SK-N-MC (cell line): ENCODE measurements around the gene MTG1.

Experiments used
- DNase-seq: peaks from one replicate; pipeline ENCODE4 v3.0.0-alpha.2; 2011; ENCODE audit warnings: low read depth, low spot score
- H3K27ac ChIP-seq: fragments of 200-600 bp; sonication (generic); 2 replicates; pipeline ENCODE4 v1.5.1; 2016; ENCODE audit warnings: mixed run types
- H3K36me3 ChIP-seq: fragments of 200-600 bp; sonication (generic); 2 replicates; pipeline ENCODE4 v1.6.1; 2017; ENCODE audit warnings: antibody characterized with exemption, low read length, mixed read lengths; ENCODE audit not compliant: insufficient read depth
- H3K4me3 ChIP-seq: fragments of 200-600 bp; sonication (generic); 2 replicates; pipeline ENCODE4 v1.5.1; 2016
- H3K9ac ChIP-seq: fragments of 200-600 bp; sonication (generic); 2 replicates; pipeline ENCODE4 v1.8.0; 2017; ENCODE audit warnings: mixed run types, mixed read lengths; ENCODE audit not compliant: insufficient read length
- H3K9me3 ChIP-seq: fragments of 200-600 bp; sonication (generic); 2 replicates; pipeline ENCODE4 v1.6.1; 2017; ENCODE audit warnings: low read depth, mild to moderate bottlenecking, antibody characterized with exemption, low read length, moderate library complexity, mixed read lengths
- EZH2 ChIP-seq: fragments of 200-600 bp; sonication (generic); IDR thresholded peaks from one replicate; pipeline ENCODE4 v1.6.1; 2017; ENCODE audit warnings: antibody characterized with exemption
- FOXP2 ChIP-seq: optimal IDR thresholded peaks from 2 replicates; pipeline ENCODE3; 2011; ENCODE audit warnings: mild to moderate bottlenecking, moderate library complexity; ENCODE audit not compliant: insufficient read depth; ENCODE audit errors: extremely low read length, control extremely low read depth
- POLR2AphosphoS5 ChIP-seq: IDR thresholded peaks from 2 replicates; pipeline ENCODE4 v1.6.1; 2012; ENCODE audit warnings: mild to moderate bottlenecking, low read depth, low read length, borderline replicate concordance

Gene MTG1

GRCh38 chr10:133357285-133358161 is 36.4 kb upstream of the MTG1 start, which contains the start of gene FUOM:
Gene FUOM (minus strand): TSS chr10:133358019. CDS start chr10:133358007, 12 bp downstream.
- no peaks in the 10 kb centered on the region for H3K9me3 ChIP-seq
- H3K4me3 ChIP-seq = peak within 1 kb of the TSS; percentile 80
- H3K27ac ChIP-seq = no peak within 1 kb of the TSS
- no peak for DNase-seq
- no peaks in the 10 kb centered on the region for H3K36me3 ChIP-seq
- TF ChIP-seq FOXP2 (no peak), EZH2 (no peak), POLR2AphosphoS5 (peak; percentile 53; the same call in 1 of the 2 replicates)
- H3K9ac ChIP-seq = peak within 1 kb of the TSS; percentile 76

- TF ChIP-seq EZH2 (no peak), POLR2AphosphoS5 (no peak), FOXP2 (no peak)
- Histone ChIP-seq H3K27ac (no peak overlapping the region), H3K36me3 (no peaks in the 10 kb centered on the region; the same call in 1 of the 2 replicates), H3K9ac (no peak overlapping the region), H3K4me3 (no peak overlapping the region), H3K9me3 (no peaks in the 10 kb centered on the region)
- DNase-seq = no peak
Measured at GRCh38 chr10:133358162-133358924, 35.6 kb upstream of the MTG1 start.

GRCh38 chr10:133358925-133359310 is 35.0 kb upstream of the MTG1 start:
- Histone ChIP-seq H3K4me3 (no peak overlapping the region), H3K36me3 (no peaks in the 10 kb centered on the region; the same call in 1 of the 2 replicates), H3K9ac (no peak overlapping the region), H3K27ac (no peak overlapping the region), H3K9me3 (no peaks in the 10 kb centered on the region)
- DNase-seq = no peak
- TF ChIP-seq POLR2AphosphoS5 = no peak
- TF ChIP-seq FOXP2 = no peak
- TF ChIP-seq EZH2 = no peak

- no peak overlapping the region for H3K9ac ChIP-seq
- H3K36me3 ChIP-seq = no peaks in the 10 kb centered on the region; the same call in 1 of the 2 replicates
- no peak overlapping the region for H3K4me3 ChIP-seq
- no peak overlapping the region for H3K27ac ChIP-seq
- DNase-seq = no peak
- no peaks in the 10 kb centered on the region for H3K9me3 ChIP-seq
- TF ChIP-seq POLR2AphosphoS5 (no peak), EZH2 (no peak), FOXP2 (no peak)
Measured at GRCh38 chr10:133359554-133359971, 34.4 kb upstream of the MTG1 start.

GRCh38 chr10:133359972-133360610 is 33.9 kb upstream of the MTG1 start:
- H3K36me3 ChIP-seq = no peaks in the 10 kb centered on the region; the same call in 1 of the 2 replicates
- no peak for DNase-seq
- TF ChIP-seq POLR2AphosphoS5 (no peak), EZH2 (no peak), FOXP2 (no peak)
- H3K9ac ChIP-seq = no peak overlapping the region
- H3K9me3 ChIP-seq = no peaks in the 10 kb centered on the region
- no peak overlapping the region for H3K27ac ChIP-seq
- no peak overlapping the region for H3K4me3 ChIP-seq

- Histone ChIP-seq H3K27ac (no peak overlapping the region), H3K36me3 (no peaks in the 10 kb centered on the region; the same call in 1 of the 2 replicates), H3K9me3 (no peaks in the 10 kb centered on the region), H3K4me3 (no peak overlapping the region), H3K9ac (no peak overlapping the region)
- DNase-seq = no peak
- TF ChIP-seq POLR2AphosphoS5 = no peak
- TF ChIP-seq EZH2 = no peak
- TF ChIP-seq FOXP2 = no peak
Measured at GRCh38 chr10:133361227-133361626, 32.7 kb upstream of the MTG1 start.

GRCh38 chr10:133361773-133362441 is 32.0 kb upstream of the MTG1 start:
- TF ChIP-seq EZH2 = no peak
- TF ChIP-seq POLR2AphosphoS5 = no peak
- TF ChIP-seq FOXP2 = no peak
- H3K9me3 ChIP-seq = no peaks in the 10 kb centered on the region
- no peak for DNase-seq
- H3K36me3 ChIP-seq = no peaks in the 10 kb centered on the region; the same call in 1 of the 2 replicates
- no peak overlapping the region for H3K27ac ChIP-seq
- no peak overlapping the region for H3K9ac ChIP-seq
- H3K4me3 ChIP-seq = no peak overlapping the region

- Histone ChIP-seq H3K9me3 (no peaks in the 10 kb centered on the region), H3K27ac (no peak overlapping the region), H3K36me3 (no peaks in the 10 kb centered on the region; the same call in 1 of the 2 replicates), H3K9ac (no peak overlapping the region), H3K4me3 (no peak overlapping the region)
- no peak for DNase-seq
- TF ChIP-seq POLR2AphosphoS5 (no peak), EZH2 (no peak), FOXP2 (no peak)
Measured at GRCh38 chr10:133362846-133363245, 31.1 kb upstream of the MTG1 start.
